Measurements from ENCODE around the gene DENND2D. TPM values are rescaled to one million over a fixed set of nuclear protein-coding genes. Genes with fewer than 3 reads are reported as not detected.

Gene DENND2D
- total and polyA plus RNA-seq, 2 donors (not counting 3 experiments of a cell fraction or from before 2014, with no cell fraction given): 0.41 to 1.00 TPM

DNA sequence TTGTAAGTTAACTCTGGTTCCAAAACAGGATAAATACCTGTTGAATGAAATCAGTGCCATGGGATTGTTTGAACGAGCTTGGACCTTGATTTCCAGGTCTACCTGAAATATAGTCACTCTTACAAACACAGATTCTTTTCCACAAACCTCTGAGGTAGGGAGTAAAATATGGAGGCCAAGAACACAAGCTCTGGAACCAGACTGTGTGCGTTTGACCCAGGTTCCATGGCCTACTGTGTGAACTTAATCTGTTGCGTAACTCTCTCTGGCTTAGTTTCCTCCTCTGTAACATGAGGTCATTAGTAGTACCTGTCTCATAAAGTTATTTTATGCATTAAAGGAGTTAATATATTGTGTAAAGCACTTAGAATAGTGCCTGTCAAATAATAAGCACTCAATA lies 25.1 kb downstream of the DENND2D start:
- ChIA-PET POLR2A (no interaction called here), CTCF (no interaction called here)
- no peaks in the 10 kb centered on the region for H3K9me1 ChIP-seq (replicated peaks; ENCODE audit: control insufficient read depth, extremely low read depth, insufficient read depth, low read length)
- no peaks in the 10 kb centered on the region for H3K79me2 ChIP-seq (ENCODE audit: control insufficient read depth, insufficient read depth, low read length)
- peaks cover 2 to 7% of the 10 kb centered on the region in 2 experiments for H3K36me3 ChIP-seq (ENCODE audit: control insufficient read depth in 2 of 2, extremely low read depth in 1 of 2, insufficient read depth in 2 of 2, low read length in 2 of 2)
- H2AFZ ChIP-seq (ENCODE audit: low read depth, low read length): no peak overlapping the region
- no peak overlapping the region for H3K9ac ChIP-seq (replicated peaks; ENCODE audit: extremely low read depth, insufficient read depth, low read length)
- BruUV-seq (replicated peaks): no TSS peak
- no peaks in the 10 kb centered on the region for H3K27me3 ChIP-seq (ENCODE audit: control insufficient read depth in 2 of 2, insufficient read depth in 2 of 2, low read length in 2 of 2)
- DNase-seq (ENCODE audit: low read depth, low spot score) (no peak), FAIRE-seq (no peak)
- no peak overlapping the region for H3K4me2 ChIP-seq (ENCODE audit: insufficient read depth, low read length)
- no peaks in the 10 kb centered on the region for H4K20me1 ChIP-seq (replicated peaks; ENCODE audit: control insufficient read depth, extremely low read depth, insufficient read depth, low read length)
- dilution Hi-C loops (cut with MboI; ENCODE audit: extremely low pct_ligation_motif_present, low sequenced_read_pairs) (no loop called here), intact Hi-C loops (cut with micrococcal nuclease) (no loop called here)
- H3K27ac ChIP-seq (ENCODE audit: insufficient read depth, low read depth, low read length): no peak overlapping the region
- peaks cover 3% of the 10 kb centered on the region for H3K4me1 ChIP-seq (ENCODE audit: control insufficient read depth, extremely low read depth, insufficient read depth, low read length)
- no peaks in the 10 kb centered on the region for H3K9me3 ChIP-seq (replicated peaks; ENCODE audit: control insufficient read depth, insufficient read depth, low read length)
- H3K4me3 ChIP-seq (replicated peaks in 1 of 3; ENCODE audit: insufficient read depth in 1 of 3, low read depth in 1 of 3, low read length in 3 of 3): no peak overlapping the region
- no peak for TF ChIP-seq POLR2A (IDR thresholded peaks at IDR 0.05; ENCODE audit: low read depth, low read length)
- no peak for TF ChIP-seq GATA2 (IDR thresholded peaks at IDR 0.05; ENCODE audit: insufficient read depth, insufficient read length, low read depth, low read length)
- no peak for TF ChIP-seq EZH2 (IDR thresholded peaks at IDR 0.05; ENCODE audit: borderline replicate concordance, low read depth, low read length, severe bottlenecking)
- TF ChIP-seq, protein P1, sequence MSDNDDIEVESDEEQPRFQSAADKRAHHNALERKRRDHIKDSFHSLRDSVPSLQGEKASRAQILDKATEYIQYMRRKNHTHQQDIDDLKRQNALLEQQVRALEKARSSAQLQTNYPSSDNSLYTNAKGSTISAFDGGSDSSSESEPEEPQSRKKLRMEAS (IDR thresholded peaks at IDR 0.05; ENCODE audit: insufficient read depth, insufficient read length): no peak
- no peak for TF ChIP-seq MYC (IDR thresholded peaks at IDR 0.05; ENCODE audit: low read depth, low read length)
- TF ChIP-seq CTCF (IDR thresholded peaks at IDR 0.05; ENCODE audit: extremely low read depth in 1 of 2, insufficient read depth in 1 of 2, low read depth in 1 of 2, low read length in 2 of 2): no peak
- no peak for TF ChIP-seq JUN (IDR thresholded peaks at IDR 0.05; ENCODE audit: borderline replicate concordance, insufficient read depth, insufficient read length, low read depth)
- TF ChIP-seq POLR2AphosphoS5 (IDR thresholded peaks at IDR 0.05; ENCODE audit: insufficient read depth, low read depth, low read length): no peak
- no peak for TF ChIP-seq FOS (IDR thresholded peaks at IDR 0.05; ENCODE audit: borderline replicate concordance, insufficient read depth, low read length)

Data from endothelial cell of umbilical vein (primary cell).